ENCODE measurements around the gene DNAJB1. TPM values are rescaled to one million over a fixed set of nuclear protein-coding genes. Genes with fewer than 3 reads are reported as not detected.
"Not testable (repeated sequence)": the region's sequence is repeated elsewhere in the genome, so short reads cannot be mapped to it uniquely, and the experiment has no call there.

Gene DNAJB1
- polyA plus RNA-seq, 1 donor: 85.5 TPM

- DNase-seq (ENCODE audit: low read depth): no peak
Observed at GRCh38 chr19:14520543-14520942, 2.3 kb upstream of the DNAJB1 start.

GRCh38 chr19:14519860-14520407, 1.7 kb upstream of the DNAJB1 start:
- no peak for DNase-seq (ENCODE audit: low read depth)

GRCh38 chr19:14519245-14519859, 1.2 kb upstream of the DNAJB1 start:
- DNase-seq (ENCODE audit: low read depth): no peak

GRCh38 chr19:14517446-14517839, 754 bp downstream of the DNAJB1 start:
- no peak for DNase-seq (ENCODE audit: low read depth)

DNA sequence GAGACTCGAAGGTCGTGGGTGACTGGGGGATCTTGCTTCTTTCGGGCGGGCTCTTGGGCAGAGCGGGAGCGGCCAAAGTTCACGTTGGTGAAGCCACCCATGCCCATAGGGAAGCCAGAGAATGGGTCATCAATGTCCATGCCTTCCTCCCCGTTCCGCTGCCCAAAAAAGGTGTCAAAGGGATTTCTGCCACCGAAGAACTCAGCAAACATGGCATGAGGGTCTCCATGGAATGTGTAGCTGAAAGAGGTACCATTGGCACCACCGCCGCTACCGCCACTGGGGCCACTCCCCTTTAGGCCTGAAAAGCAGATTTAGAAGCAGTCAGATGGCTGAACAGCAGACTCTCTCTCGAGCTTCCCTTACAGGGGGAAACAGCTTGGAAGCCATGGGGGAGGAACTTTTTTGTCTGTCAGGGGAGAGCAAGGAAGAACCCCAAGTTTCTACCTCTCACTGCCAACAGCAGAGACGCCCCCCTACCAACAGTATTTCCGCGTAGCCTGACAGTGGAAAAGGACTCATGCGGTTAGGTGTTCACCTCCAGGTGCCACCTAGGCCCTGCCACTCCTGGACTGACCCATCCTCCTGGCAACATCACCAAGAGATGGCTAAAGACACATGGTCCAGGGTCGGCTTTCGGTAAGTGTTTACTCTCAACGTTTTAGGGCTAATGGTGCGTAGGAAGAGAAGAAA, 1.3 kb downstream of the DNAJB1 start:
- DNase-seq (ENCODE audit: low read depth): no peak

DNA sequence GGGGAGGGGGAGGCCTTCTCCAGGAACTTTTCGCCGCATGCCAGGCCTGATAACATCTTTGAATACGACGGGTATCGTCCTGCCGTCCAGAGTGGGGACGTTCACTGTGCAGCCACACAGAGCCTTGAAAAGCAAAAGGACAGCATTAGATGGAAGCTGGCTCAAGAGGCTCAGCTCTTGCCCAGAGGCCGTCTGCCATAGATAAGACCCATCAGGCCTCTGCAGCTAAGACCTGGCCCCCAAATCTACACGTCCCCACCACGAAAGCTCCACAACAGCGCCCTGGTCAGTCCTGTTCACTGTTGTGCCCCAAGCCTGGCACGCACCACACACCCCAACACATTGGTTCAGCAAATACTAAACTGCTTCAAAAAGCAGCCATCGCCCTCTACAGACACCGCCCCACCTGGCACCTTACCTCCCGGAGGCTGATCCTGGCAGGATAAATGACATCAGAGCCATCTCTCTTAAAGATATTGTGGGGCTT, 2.1 kb downstream of the DNAJB1 start:
- no peak for DNase-seq (ENCODE audit: low read depth)

GRCh38 chr19:14515501-14516047, 2.6 kb downstream of the DNAJB1 start:
- DNase-seq (ENCODE audit: low read depth): no peak

DNA sequence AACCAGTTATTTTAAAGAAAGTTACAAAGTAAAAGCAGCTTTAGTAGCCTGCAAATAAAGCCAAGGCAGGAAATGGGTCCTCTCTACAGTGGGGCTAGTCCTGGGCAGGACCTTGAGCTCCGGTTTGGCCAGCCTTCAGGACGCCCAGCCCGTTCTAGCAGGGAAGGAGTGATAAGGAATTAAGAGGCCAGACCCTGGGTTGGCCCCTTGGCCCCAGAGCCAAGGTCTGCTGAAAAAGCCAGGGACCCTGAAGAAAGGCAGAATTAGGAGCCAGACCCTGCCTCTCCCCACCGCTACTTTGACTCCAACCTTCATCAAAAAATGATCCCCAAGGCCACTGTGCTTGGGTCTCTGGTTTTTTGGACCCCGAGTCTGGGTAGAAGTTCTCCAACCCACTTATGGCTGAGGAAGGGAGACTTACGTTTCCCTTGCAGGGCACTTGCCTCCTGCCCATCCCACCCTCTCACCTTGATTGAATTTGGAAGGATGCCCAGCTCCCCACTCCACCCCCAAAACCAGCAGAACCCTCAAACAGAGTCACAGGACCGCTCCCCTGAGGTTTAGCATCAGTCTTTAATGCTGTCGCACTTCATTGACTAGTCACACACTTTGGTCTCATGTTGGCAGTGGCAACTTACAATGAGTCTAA, 3.9 kb downstream of the DNAJB1 start:
- DNase-seq (ENCODE audit: low read depth): no peak

GRCh38 chr19:14512406-14512961, 5.7 kb downstream of the DNAJB1 start:
- no peak for DNase-seq (ENCODE audit: low read depth)

- no peak for DNase-seq (ENCODE audit: low read depth)
Observed at GRCh38 chr19:14511229-14511593, 7.0 kb downstream of the DNAJB1 start.

DNA sequence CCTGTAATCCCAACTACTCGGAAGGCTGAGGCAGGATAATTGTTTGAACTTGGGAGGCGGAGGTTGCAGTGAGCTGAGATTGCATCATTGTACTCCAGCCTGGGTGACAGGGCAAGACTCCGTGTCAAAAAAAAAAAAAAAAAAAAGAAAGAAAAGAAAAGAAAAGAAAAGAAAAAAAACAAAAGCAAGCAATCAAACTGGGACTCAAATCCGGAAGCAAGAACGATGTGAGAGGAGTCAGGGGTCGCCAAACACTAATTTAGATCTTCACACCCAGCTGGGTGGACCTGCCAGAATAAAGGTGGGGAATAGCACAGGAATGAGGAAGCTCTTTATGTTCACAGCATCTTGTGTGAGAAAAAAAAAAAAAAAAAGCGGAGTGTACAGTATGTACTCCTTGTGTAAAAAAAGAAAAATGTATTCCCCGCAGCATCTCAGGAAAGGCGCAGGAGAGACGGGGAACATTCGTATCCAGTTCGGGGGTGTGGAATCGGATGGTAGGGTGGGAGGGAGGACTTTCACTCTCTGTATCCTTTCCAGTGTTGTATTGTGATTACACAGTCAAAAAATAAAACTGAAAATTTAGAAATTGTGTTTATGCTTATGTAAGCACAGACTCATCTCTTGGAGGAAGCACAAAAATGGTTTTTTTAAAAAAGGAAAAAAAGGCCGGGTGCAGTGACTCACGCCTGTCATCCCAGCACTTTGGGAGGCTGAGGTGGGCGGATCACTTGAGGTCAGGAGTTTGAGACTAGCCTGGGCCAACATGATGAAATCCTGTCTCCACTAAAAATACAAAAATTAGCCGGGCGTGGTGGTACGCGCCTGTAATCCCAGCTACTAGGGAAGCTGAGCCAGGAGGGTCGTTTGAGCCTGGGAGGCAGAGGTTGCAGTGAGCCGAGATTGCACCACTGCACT, 7.6 kb downstream of the DNAJB1 start:
- no peak for DNase-seq (ENCODE audit: low read depth)

GRCh38 chr19:14507704-14508542, 10.3 kb downstream of the DNAJB1 start:
- no peak for DNase-seq (ENCODE audit: low read depth)

- no peak for DNase-seq (ENCODE audit: low read depth)
Observed at GRCh38 chr19:14505488-14506239, 12.5 kb downstream of the DNAJB1 start.

DNA sequence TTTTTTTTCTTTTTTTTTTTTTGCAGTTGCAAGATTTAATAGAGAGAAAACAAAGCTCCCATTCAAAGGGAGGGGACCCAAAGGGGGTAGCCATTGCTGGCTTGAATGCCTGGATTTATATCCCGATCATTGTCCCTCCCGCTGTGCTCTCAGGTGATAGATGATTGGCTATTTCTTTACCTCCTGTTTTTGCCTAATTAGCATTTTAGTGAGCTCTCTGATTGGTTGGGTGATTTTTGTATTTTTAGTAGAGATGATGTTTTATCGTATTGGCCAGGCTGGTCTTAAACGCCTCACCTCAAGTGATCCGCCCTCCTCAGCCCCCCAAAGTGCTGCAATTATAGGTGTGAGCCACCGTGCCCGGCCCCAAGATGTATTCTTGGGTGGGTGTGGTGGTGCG, 13.6 kb downstream of the DNAJB1 start:
- not testable (repeated sequence) for DNase-seq (ENCODE audit: low read depth)

GRCh38 chr19:14503285-14503684, 14.9 kb downstream of the DNAJB1 start:
- DNase-seq (ENCODE audit: low read depth): no peak

GRCh38 chr19:14502334-14503092, 15.7 kb downstream of the DNAJB1 start:
- DNase-seq (ENCODE audit: low read depth): no peak

- no peak for DNase-seq (ENCODE audit: low read depth)
Observed at GRCh38 chr19:14497228-14497921, 20.8 kb downstream of the DNAJB1 start.

DNA sequence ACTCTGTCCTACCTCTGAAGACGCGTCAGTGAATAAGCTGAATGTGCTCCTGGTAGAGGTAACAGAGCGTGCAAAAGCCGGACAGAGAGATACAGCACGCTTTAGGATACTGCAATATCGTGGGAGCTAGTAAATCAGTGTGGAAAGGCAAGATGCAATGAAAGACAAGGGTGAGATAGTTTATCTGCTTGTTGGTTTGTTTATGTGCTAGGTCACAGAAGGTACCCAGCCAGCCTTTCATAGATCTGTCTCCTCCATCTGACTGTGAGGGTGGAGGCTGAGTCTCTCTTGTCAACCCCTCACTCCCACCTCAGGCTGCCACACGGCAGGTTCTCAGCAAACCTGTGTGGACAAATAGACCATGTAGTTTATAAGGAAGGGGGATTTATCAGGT, 21.4 kb downstream of the DNAJB1 start:
- DNase-seq (ENCODE audit: low read depth): no peak
